DND-41 (cell line): ENCODE results near the gene CAPRIN1.

Source experiments
- ATAC-seq: fragments of 200-7000 bp; cut with Tn5 transposase; 3 replicates; pipeline ENCODE4 v1.9.1; 2021; ENCODE audit warnings: low read depth; ENCODE audit not compliant: insufficient read depth
- DNase-seq: peaks from one replicate; pipeline ENCODE4 v3.0.0-alpha.2; 2020
- H2AFZ ChIP-seq: 2 replicates; pipeline ENCODE4 v1.6.0; 2012; ENCODE audit warnings: low read depth, low read length
- H3K27ac ChIP-seq: 2 replicates; pipeline ENCODE4 v1.5.1; 2012; ENCODE audit warnings: low read length, inconsistent platforms
- H3K27me3 ChIP-seq: fragments of 200-600 bp; sonication (generic); 2 replicates; pipeline ENCODE4 v1.6.0; 2012; ENCODE audit warnings: low read length, mild to moderate bottlenecking, inconsistent platforms; ENCODE audit not compliant: insufficient read depth, poor library complexity
- H3K36me3 ChIP-seq: 2 replicates; pipeline ENCODE4 v1.5.1; 2012; ENCODE audit warnings: low read length, inconsistent platforms; ENCODE audit not compliant: insufficient read depth
- H3K4me1 ChIP-seq: 2 replicates; pipeline ENCODE4 v1.5.1; 2012; ENCODE audit warnings: mild to moderate bottlenecking, low read length; ENCODE audit not compliant: insufficient read depth
- H3K4me2 ChIP-seq: 2 replicates; pipeline ENCODE4 v1.6.0; 2012; ENCODE audit warnings: mild to moderate bottlenecking, moderate library complexity, low read length, inconsistent platforms; ENCODE audit not compliant: insufficient read depth
- H3K4me3 ChIP-seq, 2 experiments: fragments of 200-600 bp in 1 of 2; shearing (Covaris generic) in 1 of 2; 2 replicates each; pipeline ENCODE4 v1.5.1; 2012 to 2016; ENCODE audit warnings: inconsistent platforms in 2 of 2, low read length in 2 of 2, mild to moderate bottlenecking in 2 of 2, low read depth in 1 of 2, moderate library complexity in 1 of 2
- H3K79me2 ChIP-seq: 2 replicates; pipeline ENCODE4 v1.6.0; 2012; ENCODE audit warnings: low read length, inconsistent platforms; ENCODE audit not compliant: insufficient read depth
- H3K9ac ChIP-seq: 2 replicates; pipeline ENCODE4 v1.6.0; 2012; ENCODE audit warnings: low read depth, mild to moderate bottlenecking, inconsistent platforms, low read length, moderate library complexity
- H3K9me3 ChIP-seq: 2 replicates; pipeline ENCODE4 v1.5.1; 2012; ENCODE audit warnings: low read length, moderate library complexity, mild to moderate bottlenecking, inconsistent platforms; ENCODE audit not compliant: insufficient read depth, severe bottlenecking
- H4K20me1 ChIP-seq: 2 replicates; pipeline ENCODE4 v1.6.0; 2012; ENCODE audit warnings: low read length; ENCODE audit not compliant: insufficient read depth
- CTCF ChIP-seq: IDR thresholded peaks from 2 replicates; pipeline ENCODE4 v1.5.1; 2012; ENCODE audit warnings: borderline replicate concordance, low read length, moderate library complexity, mild to moderate bottlenecking; ENCODE audit not compliant: poor library complexity, severe bottlenecking; ENCODE audit errors: extremely low read depth
- EZH2 ChIP-seq: IDR thresholded peaks from 3 replicates; pipeline ENCODE4 v1.6.1; 2012; ENCODE audit warnings: borderline replicate concordance, low read depth, mild to moderate bottlenecking, moderate library complexity, low read length, inconsistent platforms; ENCODE audit not compliant: severe bottlenecking

The CAPRIN1 gene

DNA sequence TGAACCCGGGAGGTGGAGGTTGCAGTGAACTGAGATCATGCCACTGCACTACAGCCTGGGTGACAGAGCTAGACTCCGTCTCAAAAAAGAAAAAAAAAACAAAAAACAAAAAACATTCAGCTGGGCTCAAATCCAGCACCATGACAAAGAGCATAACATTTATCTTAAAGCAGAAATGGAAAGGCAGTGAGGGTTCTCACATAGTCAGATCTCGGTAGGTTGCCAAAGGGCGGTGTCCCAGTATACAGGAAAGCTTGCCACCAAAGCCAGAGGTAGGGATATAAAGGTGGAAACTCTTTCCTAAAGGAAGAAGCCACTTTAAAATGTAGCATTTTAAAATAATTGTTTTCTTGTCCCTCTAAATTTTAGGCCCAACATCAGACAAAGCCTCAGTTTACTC, 22.4 kb upstream of the CAPRIN1 start:
- Histone ChIP-seq H3K4me3 (no peak overlapping the region), H4K20me1 (no peaks in the 10 kb centered on the region), H3K9me3 (no peaks in the 10 kb centered on the region), H3K9ac (no peak overlapping the region), H3K27me3 (no peaks in the 10 kb centered on the region), H3K4me1 (no peaks in the 10 kb centered on the region), H3K79me2 (no peaks in the 10 kb centered on the region), H2AFZ (no peak overlapping the region), H3K36me3 (no peaks in the 10 kb centered on the region), H3K27ac (no peak overlapping the region), H3K4me2 (no peak overlapping the region)
- no peak for DNase-seq
- no peak for TF ChIP-seq EZH2
- TF ChIP-seq CTCF = no peak
- ATAC-seq = no peak

DNA sequence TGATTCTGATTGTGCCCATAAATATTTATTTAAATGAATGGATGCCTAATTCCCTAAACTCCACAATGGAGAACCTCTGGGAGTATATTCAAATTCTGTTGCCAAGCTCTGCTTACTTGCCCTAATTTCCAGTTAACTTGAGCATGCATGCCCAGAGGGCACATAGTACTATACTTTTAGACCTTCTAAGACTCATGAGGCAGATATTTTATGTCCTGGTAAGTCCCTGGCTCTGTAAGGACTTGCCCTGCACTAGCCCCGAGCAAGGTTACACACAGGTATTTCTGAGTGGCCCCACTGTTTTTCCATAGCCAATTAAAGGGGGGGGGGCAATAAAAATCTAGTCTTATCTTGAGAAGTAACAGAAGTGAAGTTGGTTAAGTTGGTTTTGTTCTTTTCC, 21.1 kb upstream of the CAPRIN1 start:
- no peaks in the 10 kb centered on the region for H3K9me3 ChIP-seq
- H3K4me3 ChIP-seq = no peak overlapping the region
- no peak for DNase-seq
- no peaks in the 10 kb centered on the region for H4K20me1 ChIP-seq
- no peak overlapping the region for H3K9ac ChIP-seq
- H3K27me3 ChIP-seq = no peaks in the 10 kb centered on the region
- H3K79me2 ChIP-seq = no peaks in the 10 kb centered on the region
- no peak overlapping the region for H3K27ac ChIP-seq
- no peaks in the 10 kb centered on the region for H3K4me1 ChIP-seq
- no peaks in the 10 kb centered on the region for H3K36me3 ChIP-seq
- TF ChIP-seq EZH2 (no peak), CTCF (no peak)
- ATAC-seq = no peak
- H2AFZ ChIP-seq = no peak overlapping the region
- no peak overlapping the region for H3K4me2 ChIP-seq

GRCh38 chr11:34033399-34033798, 18.1 kb upstream of the CAPRIN1 start:
- no peak for ATAC-seq

More at GRCh38 chr11:34033399-34033798, 18.1 kb upstream of the CAPRIN1 start:
- DNase-seq = no peak
- H3K36me3 ChIP-seq = no peaks in the 10 kb centered on the region
- no peaks in the 10 kb centered on the region for H4K20me1 ChIP-seq
- no peak overlapping the region for H3K27ac ChIP-seq
- no peak overlapping the region for H3K9ac ChIP-seq
- no peak for TF ChIP-seq CTCF
- no peak for TF ChIP-seq EZH2
- H3K4me2 ChIP-seq = no peak overlapping the region
- H3K4me3 ChIP-seq = no peak overlapping the region
- H2AFZ ChIP-seq = no peak overlapping the region
- no peaks in the 10 kb centered on the region for H3K79me2 ChIP-seq
- no peaks in the 10 kb centered on the region for H3K27me3 ChIP-seq
- H3K9me3 ChIP-seq = no peaks in the 10 kb centered on the region
- no peaks in the 10 kb centered on the region for H3K4me1 ChIP-seq
